Endodermal cell (in vitro differentiated cells): ENCODE data around the gene SLC25A52. TPM values are rescaled to one million over a fixed set of nuclear protein-coding genes. Genes with fewer than 3 reads are reported as not detected.

Source experiments
- DNase-seq: peaks from one replicate; pipeline ENCODE4 v3.0.0-alpha.2; 2017
- H3K27ac ChIP-seq: 2 replicates; pipeline ENCODE4 v1.5.1; 2013; ENCODE audit warnings: mild to moderate bottlenecking, low read depth, low read length, moderate library complexity
- H3K27me3 ChIP-seq: 2 replicates; pipeline ENCODE4 v1.6.1; 2013; ENCODE audit warnings: mild to moderate bottlenecking, low read length, moderate library complexity; ENCODE audit not compliant: insufficient read depth, control insufficient read depth, poor library complexity, severe bottlenecking
- H3K36me3 ChIP-seq: 2 replicates; pipeline ENCODE4 v1.7.0; 2013; ENCODE audit warnings: mild to moderate bottlenecking, low read length, moderate library complexity; ENCODE audit not compliant: control insufficient read depth, insufficient read depth
- H3K4me1 ChIP-seq: one replicate; pipeline ENCODE4 v1.7.0; 2013; ENCODE audit warnings: low read length; ENCODE audit not compliant: control insufficient read depth, insufficient read depth
- H3K4me3 ChIP-seq: 2 replicates; pipeline ENCODE4 v1.5.1; 2013; ENCODE audit warnings: mild to moderate bottlenecking, low read length, moderate library complexity
- H3K9ac ChIP-seq: 2 replicates; pipeline ENCODE4 v1.6.1; 2013; ENCODE audit warnings: mild to moderate bottlenecking, low read length, moderate library complexity; ENCODE audit not compliant: poor library complexity, severe bottlenecking; ENCODE audit errors: extremely low read depth
- H3K9me3 ChIP-seq: 2 replicates; pipeline ENCODE4 v1.6.1; 2013; ENCODE audit warnings: mild to moderate bottlenecking, low read length, moderate library complexity; ENCODE audit not compliant: control insufficient read depth
- H3K27ac Mint-ChIP-seq: 2 replicates; pipeline ENCODE4 v1.8.0; 2020; ENCODE audit warnings: mixed read lengths
- H3K27me3 Mint-ChIP-seq: 2 replicates; pipeline ENCODE4 v1.8.0; 2021; ENCODE audit warnings: mild to moderate bottlenecking, mixed read lengths; ENCODE audit not compliant: insufficient read depth
- H3K36me3 Mint-ChIP-seq: 2 replicates; pipeline ENCODE4 v1.8.0; 2020; ENCODE audit warnings: low read depth, mixed read lengths
- H3K4me1 Mint-ChIP-seq: 2 replicates; pipeline ENCODE4 v1.8.0; 2020; ENCODE audit warnings: mixed read lengths
- H3K4me3 Mint-ChIP-seq: 2 replicates; pipeline ENCODE4 v1.8.0; 2020; ENCODE audit warnings: mild to moderate bottlenecking, moderate library complexity, mixed read lengths
- H3K9me3 Mint-ChIP-seq: 2 replicates; pipeline ENCODE4 v1.8.0; 2020; ENCODE audit warnings: mild to moderate bottlenecking, mixed read lengths
- WGBS, 2 experiments: methylation state at CpG; one replicate each; pipeline versions ENCODE4 v1.1.5 to v1.1.7; 2013; ENCODE audit warnings: missing lambda C conversion rate in 2 of 2, mixed read lengths in 1 of 2; ENCODE audit not compliant: insufficient coverage in 1 of 2, insufficient read length in 1 of 2; 5-methylcytosine and 5-hydroxymethylcytosine counted together
- total RNA-seq, 2 donors: library from RNA; stranded (reverse); fragmentation: NEBNext Ultra II Directional in 1 of 2; extraction: Animal tissue kit (Norgen Biotek cat#: 25700) in 1 of 2; gene quantifications; 2 replicates in 1 of 2; 3 replicates in 1 of 2; pipeline ENCODE4 v1.2.1, GENCODE V29; 2021
- TF ChIP-seq, protein P1 (sequence below): fragments of 200-600 bp; sonication (generic); conservative IDR thresholded peaks from 2 replicates; pipeline ENCODE4 v1.5.0; 2021; ENCODE audit warnings: antibody characterized with exemption, mild to moderate bottlenecking

SLC25A52 gene
- total RNA-seq, 2 donors from 2014 or later, result 0.46 to 1.1 TPM

DNA sequence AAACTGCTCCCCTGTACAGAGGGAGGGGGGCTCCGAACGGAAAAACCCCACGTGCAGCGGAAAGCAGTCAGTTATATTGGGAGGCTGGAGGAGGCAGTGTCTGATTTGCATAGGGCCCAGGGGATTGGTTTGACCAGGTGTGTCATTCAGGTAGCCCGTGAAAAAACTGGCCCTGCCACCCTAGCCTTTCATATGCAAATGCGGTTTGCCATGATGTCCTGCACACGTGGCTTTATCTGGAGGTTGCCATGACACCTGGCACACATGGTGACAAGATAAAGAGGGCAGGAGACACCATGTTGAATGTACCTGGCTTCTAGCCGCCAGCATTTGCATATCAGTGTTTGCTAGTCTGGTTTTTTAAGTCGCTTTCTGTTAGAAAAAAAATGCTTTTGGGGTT lies 20.5 kb downstream of the SLC25A52 start:
- no peak overlapping the region for H3K4me3 Mint-ChIP-seq
- H3K27me3 Mint-ChIP-seq, result no peaks in the 10 kb centered on the region
- Histone ChIP-seq H3K9ac (no peak overlapping the region), H3K9me3 (peaks cover 43% of the 10 kb centered on the region), H3K36me3 (no peaks in the 10 kb centered on the region), H3K4me1 (no peaks in the 10 kb centered on the region), H3K27ac (no peak overlapping the region), H3K27me3 (no peaks in the 10 kb centered on the region), H3K4me3 (no peak overlapping the region)
- H3K36me3 Mint-ChIP-seq, result peaks cover 29% of the 10 kb centered on the region
- DNase-seq, result peak; percentile 58
- TF ChIP-seq, protein P1, sequence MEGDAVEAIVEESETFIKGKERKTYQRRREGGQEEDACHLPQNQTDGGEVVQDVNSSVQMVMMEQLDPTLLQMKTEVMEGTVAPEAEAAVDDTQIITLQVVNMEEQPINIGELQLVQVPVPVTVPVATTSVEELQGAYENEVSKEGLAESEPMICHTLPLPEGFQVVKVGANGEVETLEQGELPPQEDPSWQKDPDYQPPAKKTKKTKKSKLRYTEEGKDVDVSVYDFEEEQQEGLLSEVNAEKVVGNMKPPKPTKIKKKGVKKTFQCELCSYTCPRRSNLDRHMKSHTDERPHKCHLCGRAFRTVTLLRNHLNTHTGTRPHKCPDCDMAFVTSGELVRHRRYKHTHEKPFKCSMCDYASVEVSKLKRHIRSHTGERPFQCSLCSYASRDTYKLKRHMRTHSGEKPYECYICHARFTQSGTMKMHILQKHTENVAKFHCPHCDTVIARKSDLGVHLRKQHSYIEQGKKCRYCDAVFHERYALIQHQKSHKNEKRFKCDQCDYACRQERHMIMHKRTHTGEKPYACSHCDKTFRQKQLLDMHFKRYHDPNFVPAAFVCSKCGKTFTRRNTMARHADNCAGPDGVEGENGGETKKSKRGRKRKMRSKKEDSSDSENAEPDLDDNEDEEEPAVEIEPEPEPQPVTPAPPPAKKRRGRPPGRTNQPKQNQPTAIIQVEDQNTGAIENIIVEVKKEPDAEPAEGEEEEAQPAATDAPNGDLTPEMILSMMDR, result no peak
- no peak overlapping the region for H3K27ac Mint-ChIP-seq
- H3K9me3 Mint-ChIP-seq, result peaks cover 59% of the 10 kb centered on the region
- 90 to 94% methylated on average over 9 of the region's 9 CpGs for WGBS, 2 experiments
- H3K4me1 Mint-ChIP-seq, result peaks cover 4% of the 10 kb centered on the region

DNA sequence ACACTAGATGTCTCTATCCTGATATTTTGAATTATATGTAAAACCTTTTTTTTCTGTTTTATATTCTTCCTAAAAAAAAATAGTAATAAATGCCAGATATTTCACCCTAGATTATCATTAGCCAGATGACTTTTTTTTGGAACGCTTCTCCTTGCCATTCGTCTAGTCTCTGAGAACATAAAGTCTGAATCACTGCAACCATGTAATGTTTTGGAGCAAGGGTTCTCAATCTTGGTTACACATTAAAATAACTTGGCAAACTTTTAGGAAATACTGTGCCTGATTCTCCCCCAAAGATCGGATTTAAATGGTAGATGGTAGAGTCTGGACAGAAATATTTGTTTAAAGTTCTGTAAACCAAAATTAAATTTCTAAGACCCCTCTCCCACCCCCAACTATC lies 21.0 kb downstream of the SLC25A52 start:
- Histone ChIP-seq H3K4me1 (no peaks in the 10 kb centered on the region), H3K36me3 (no peaks in the 10 kb centered on the region), H3K27ac (no peak overlapping the region), H3K9ac (no peak overlapping the region), H3K27me3 (no peaks in the 10 kb centered on the region), H3K9me3 (peaks cover 43% of the 10 kb centered on the region), H3K4me3 (no peak overlapping the region)
- no peak for DNase-seq
- Mint-ChIP-seq H3K36me3 (peaks cover 29% of the 10 kb centered on the region), H3K4me3 (no peak overlapping the region), H3K4me1 (peaks cover under 1% of the 10 kb centered on the region), H3K9me3 (peaks cover 54% of the 10 kb centered on the region), H3K27me3 (no peaks in the 10 kb centered on the region), H3K27ac (no peak overlapping the region)
- TF ChIP-seq, protein P1, result no peak
- 93 to 100% methylated on average over 1 to 3 of the region's 3 CpGs for WGBS, 2 experiments

DNA sequence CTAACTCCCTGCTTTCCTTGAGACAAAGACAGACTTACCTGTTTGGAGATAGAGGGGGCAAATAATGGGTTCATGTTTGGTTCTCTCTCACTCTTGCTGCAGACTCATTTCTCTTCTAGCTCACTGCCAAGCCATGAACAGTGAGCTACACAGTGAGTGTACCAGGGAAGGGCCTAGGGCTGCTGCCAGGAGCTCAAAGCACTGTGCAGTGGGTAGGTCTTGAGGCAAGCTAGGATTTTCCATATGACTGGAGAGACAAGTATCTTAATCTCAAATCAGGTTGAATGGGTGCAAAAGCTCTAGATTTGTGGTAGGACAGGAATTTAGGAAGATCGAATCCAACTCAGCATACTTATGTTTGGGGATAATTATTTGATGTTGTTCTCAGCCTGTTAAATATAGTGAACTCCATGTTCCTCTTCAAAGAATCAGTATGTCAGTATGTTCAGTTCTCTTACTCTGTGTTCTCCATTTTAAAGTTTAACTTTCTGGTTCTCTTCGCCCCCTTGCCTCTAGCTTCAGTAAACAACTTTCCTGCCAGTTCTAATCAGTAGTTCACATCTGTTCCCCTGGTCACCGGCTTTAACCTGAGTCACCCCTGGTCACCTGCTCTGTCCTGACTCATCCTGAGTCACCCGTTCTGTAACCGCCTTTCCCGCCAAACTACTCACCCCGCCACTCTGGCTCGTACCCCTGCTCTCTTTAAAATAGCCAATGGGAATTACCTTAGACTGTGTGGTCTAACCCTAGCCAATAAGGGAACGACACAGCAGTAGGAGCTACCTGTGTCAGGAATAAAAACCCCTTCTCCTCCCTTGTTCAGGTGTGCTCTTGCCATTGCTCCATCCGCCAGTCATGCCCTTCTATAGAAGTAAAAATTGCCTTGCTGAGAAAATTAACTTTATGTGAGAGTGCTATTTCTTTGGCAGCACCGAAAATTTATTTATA lies 21.9 kb downstream of the SLC25A52 start:
- H3K4me1 Mint-ChIP-seq, result no peaks in the 10 kb centered on the region
- Histone ChIP-seq H3K36me3 (no peaks in the 10 kb centered on the region), H3K9me3 (peaks cover 43% of the 10 kb centered on the region), H3K9ac (no peak overlapping the region), H3K27ac (no peak overlapping the region), H3K27me3 (no peaks in the 10 kb centered on the region), H3K4me1 (no peaks in the 10 kb centered on the region), H3K4me3 (no peak overlapping the region)
- H3K27ac Mint-ChIP-seq, result peak overlapping the region; percentile 3
- no peak for DNase-seq
- 89 to 92% methylated on average over 5 to 10 of the region's 11 CpGs for WGBS, 2 experiments
- no peaks in the 10 kb centered on the region for H3K27me3 Mint-ChIP-seq
- TF ChIP-seq, protein P1, result no peak
- H3K4me3 Mint-ChIP-seq, result no peak overlapping the region
- H3K9me3 Mint-ChIP-seq, result peaks cover 49% of the 10 kb centered on the region
- peaks cover 27% of the 10 kb centered on the region for H3K36me3 Mint-ChIP-seq
